Fibroblast of peridontal ligament (primary cell): ENCODE measurements around the gene EOGT.

Experiments
- DNase-seq: peaks from one replicate; pipeline ENCODE4 v3.0.0-alpha.2; 2010; ENCODE audit errors: extremely low read depth

The EOGT gene

GRCh38 chr3:69009559-69010410, 3.7 kb downstream of the EOGT start:
- peak; percentile 92 for DNase-seq

- no peak for DNase-seq
Measured at GRCh38 chr3:69008980-69009379, 4.5 kb downstream of the EOGT start.

GRCh38 chr3:69005791-69006482, 7.5 kb downstream of the EOGT start:
- no peak for DNase-seq

GRCh38 chr3:69005071-69005790, 8.3 kb downstream of the EOGT start:
- no peak for DNase-seq

GRCh38 chr3:69004138-69004537, 9.3 kb downstream of the EOGT start:
- DNase-seq: no peak

- peak; percentile 14 for DNase-seq
Measured at GRCh38 chr3:68999605-69000004, 13.9 kb downstream of the EOGT start.

- no peak for DNase-seq
Measured at GRCh38 chr3:68999158-68999557, 14.3 kb downstream of the EOGT start.

GRCh38 chr3:68997887-68998286, 15.6 kb downstream of the EOGT start:
- DNase-seq: no peak

- no peak for DNase-seq
Measured at GRCh38 chr3:68996356-68996995, 17.0 kb downstream of the EOGT start.

- DNase-seq: peak; percentile 78
Measured at GRCh38 chr3:68988740-68989139, 24.7 kb downstream of the EOGT start.

- DNase-seq: no peak
Measured at GRCh38 chr3:68987322-68987721, 26.2 kb downstream of the EOGT start.

GRCh38 chr3:68986496-68987208, 26.8 kb downstream of the EOGT start:
- DNase-seq: no peak

- no peak for DNase-seq
Measured at GRCh38 chr3:68985146-68985790, 28.2 kb downstream of the EOGT start.

- no peak for DNase-seq
Measured at GRCh38 chr3:68984011-68984530, 29.4 kb downstream of the EOGT start.

GRCh38 chr3:68977486-68978167, 35.9 kb downstream of the EOGT start:
- DNase-seq: no peak

- no peak for DNase-seq
Measured at GRCh38 chr3:68974711-68975110, 38.8 kb downstream of the EOGT start.

- no peak for DNase-seq
Measured at GRCh38 chr3:68973639-68974038, 39.8 kb downstream of the EOGT start.

GRCh38 chr3:68972358-68972979, 41.0 kb downstream of the EOGT start:
- DNase-seq: peak; percentile 46

- DNase-seq: no peak
Measured at GRCh38 chr3:68964694-68965093, 48.8 kb downstream of the EOGT start.

GRCh38 chr3:68963891-68964290, 49.6 kb downstream of the EOGT start:
- DNase-seq: no peak
